ENCODE data around the gene FOSL2. TPM values are rescaled to one million over a fixed set of nuclear protein-coding genes. Genes with fewer than 3 reads are reported as not detected.

Gene FOSL2
- total and polyA plus RNA-seq, 10 of the 15 experiments (the other 5 are each of a cell fraction or from before 2014, with no cell fraction given) = 0.05 to 1.3 (median 0.34) TPM

- Histone ChIP-seq H2AFZ (ENCODE audit: control insufficient read depth, low read depth, low read length) (no peak overlapping the region), H3K9ac (ENCODE audit: control insufficient read depth, insufficient read depth, low read length) (no peak overlapping the region), H3K4me2 (ENCODE audit: control insufficient read depth, insufficient read depth) (no peak overlapping the region), H3K79me2 (ENCODE audit: control insufficient read depth, insufficient read depth, low read length) (no peaks in the 10 kb centered on the region), H3K4me1 (ENCODE audit: control insufficient read depth, insufficient read depth, low read length) (no peaks in the 10 kb centered on the region), H3K27me3 (replicated peaks in 1 of 2; ENCODE audit: control insufficient read depth in 2 of 2, insufficient read depth in 2 of 2, low read length in 1 of 2) (peaks cover 0 to 2% of the 10 kb centered on the region in 2 experiments; a peak in 2 of 4 replicates), H3K4me3 (no peak overlapping the region), H4K20me1 (ENCODE audit: control insufficient read depth, insufficient read depth) (no peaks in the 10 kb centered on the region), H3K36me3 (ENCODE audit: control insufficient read depth in 2 of 2, insufficient read depth in 2 of 2, low read length in 1 of 2) (no peaks in the 10 kb centered on the region), H3K27ac (ENCODE audit: control insufficient read depth, insufficient read depth) (no peak overlapping the region), H3K9me3 (replicated peaks; ENCODE audit: control insufficient read depth, insufficient read depth, low read length) (no peaks in the 10 kb centered on the region)
- in situ Hi-C loops (cut with MboI) = no loop called here
- SMC1A ChIA-PET (ENCODE audit: uncharacterized antibody, unreplicated experiment) = no interaction called here
- FAIRE-seq (no peak), ATAC-seq (no peak; the same call in 2 of the 3 replicates), DNase-seq (ENCODE audit: low read depth, low spot score) (no peak)
- CTCF ChIA-PET = no interaction called here
- POLR2A ChIA-PET = no interaction called here
- BruUV-seq (replicated peaks) = no TSS peak
- WGBS (ENCODE audit: insufficient coverage, insufficient replicate concordance, low lambda C conversion rate, missing lambda C conversion rate) = 40% methylated on average over 7 of the region's 7 CpGs
- RAD21 ChIA-PET (ENCODE audit: unreplicated experiment) = no interaction called here
- intact Hi-C loops (cut with micrococcal nuclease; ENCODE audit: unreplicated experiment) = no loop called here
- TF ChIP-seq SMAD5 (IDR thresholded peaks at IDR 0.05; ENCODE audit: low read depth) (no peak), SMC3 (IDR thresholded peaks at IDR 0.05; ENCODE audit: borderline replicate concordance, low read length) (no peak), RELB (IDR thresholded peaks at IDR 0.05; ENCODE audit: low read depth) (no peak), CBX5 (IDR thresholded peaks at IDR 0.05; ENCODE audit: low read depth) (no peak), SUPT20H (IDR thresholded peaks at IDR 0.05; ENCODE audit: borderline replicate concordance, control insufficient read depth, low read depth, low read length) (no peak), KDM1A (IDR thresholded peaks at IDR 0.05; ENCODE audit: borderline replicate concordance) (no peak), RB1 (IDR thresholded peaks at IDR 0.05; ENCODE audit: borderline replicate concordance) (no peak), CHD1 (IDR thresholded peaks at IDR 0.05; ENCODE audit: low read depth, low read length) (no peak), EZH2 (IDR thresholded peaks at IDR 0.05; ENCODE audit: borderline replicate concordance, control insufficient read depth, low read depth, low read length) (no peak), PAX8 (IDR thresholded peaks at IDR 0.05) (no peak), USF1 (IDR thresholded peaks at IDR 0.05; ENCODE audit: borderline replicate concordance, extremely low read length, insufficient read depth, low read depth, low read length) (no peak), BCL11A (IDR thresholded peaks at IDR 0.05; ENCODE audit: low read depth, low read length) (no peak), CREB1 (IDR thresholded peaks at IDR 0.05; ENCODE audit: low read depth) (no peak), JUND (IDR thresholded peaks at IDR 0.05; ENCODE audit: low read depth, low read length) (no peak), BHLHE40 (IDR thresholded peaks at IDR 0.05; ENCODE audit: borderline replicate concordance in 1 of 2, low read depth in 2 of 2, low read length in 1 of 2) (no peak), SKIL (IDR thresholded peaks at IDR 0.05; ENCODE audit: low read depth, poor library complexity, severe bottlenecking) (no peak), HCFC1 (IDR thresholded peaks at IDR 0.05; ENCODE audit: low read length) (no peak), MEF2B (IDR thresholded peaks at IDR 0.05; ENCODE audit: partially characterized antibody, poor library complexity, severe bottlenecking) (no peak), IKZF2 (IDR thresholded peaks at IDR 0.05) (no peak), ZNF207 (IDR thresholded peaks at IDR 0.05; ENCODE audit: borderline replicate concordance) (no peak)
These were observed 9.9 kb upstream of the FOSL2 start for GRCh38 chr2:28382755-28383154.

All from GM12878 (cell line).